Liver (tissue), 9 donors: ENCODE measurements around the gene FAM170B. TPM values are rescaled to one million over a fixed set of nuclear protein-coding genes. Genes with fewer than 3 reads are reported as not detected.

Source experiments
- DNase-seq: peaks from one replicate; pipeline ENCODE4 v3.0.0-alpha.2; 2017; ENCODE audit warnings: low spot score
- H3K27ac ChIP-seq, 2 donors: one replicate each; pipeline ENCODE4 v1.7.0; 2013; ENCODE audit warnings: inconsistent platforms in 2 of 2, low read length in 2 of 2, control low read depth in 1 of 2, low read depth in 1 of 2, mild to moderate bottlenecking in 1 of 2
- H3K27me3 ChIP-seq, 4 donors: one replicate each; pipeline versions ENCODE4 v1.6.1 to v1.7.0; 2013; ENCODE audit warnings: low read length in 3 of 4, inconsistent platforms in 1 of 4, mild to moderate bottlenecking in 1 of 4, moderate library complexity in 1 of 4; ENCODE audit not compliant: control insufficient read depth in 4 of 4, insufficient read depth in 4 of 4
- H3K36me3 ChIP-seq, 4 donors: one replicate each; pipeline versions ENCODE4 v1.6.1 to v1.7.0; 2013; ENCODE audit warnings: low read length in 3 of 4, mild to moderate bottlenecking in 3 of 4, low read depth in 1 of 4, moderate library complexity in 1 of 4; ENCODE audit not compliant: control insufficient read depth in 4 of 4, insufficient read depth in 3 of 4
- H3K4me1 ChIP-seq, 4 donors: one replicate each; pipeline versions ENCODE4 v1.6.1 to v1.7.0; 2013; ENCODE audit warnings: low read length in 3 of 4, mild to moderate bottlenecking in 3 of 4, moderate library complexity in 1 of 4; ENCODE audit not compliant: control insufficient read depth in 4 of 4, insufficient read depth in 4 of 4
- H3K4me3 ChIP-seq, 3 donors: one replicate each; pipeline versions ENCODE4 v1.6.1 to v1.7.0; 2013; ENCODE audit warnings: low read length in 3 of 3, control low read depth in 1 of 3, low read depth in 1 of 3, mild to moderate bottlenecking in 1 of 3
- H3K9ac ChIP-seq, 2 donors: one replicate each; pipeline ENCODE4 v1.7.0; 2013; ENCODE audit warnings: low read length in 2 of 2, mild to moderate bottlenecking in 2 of 2, moderate library complexity in 2 of 2, control low read depth in 1 of 2, low read depth in 1 of 2
- H3K9me3 ChIP-seq, 4 donors: one replicate each; pipeline versions ENCODE4 v1.6.1 to v1.7.0; 2013; ENCODE audit warnings: low read length in 3 of 4; ENCODE audit not compliant: control insufficient read depth in 4 of 4
- EGR1 ChIP-seq, 2 donors: IDR thresholded peaks; 2 replicates each; pipeline ENCODE4 v1.6.1; 2016 to 2018; ENCODE audit warnings: antibody characterized with exemption in 2 of 2, low read depth in 2 of 2
- FOXA2 ChIP-seq: IDR thresholded peaks from 2 replicates; pipeline ENCODE4 v1.6.1; 2016; ENCODE audit warnings: antibody characterized with exemption
- GABPA ChIP-seq, 2 donors: IDR thresholded peaks in 1 of 2; conservative IDR thresholded peaks in 1 of 2; 2 replicates each; pipeline ENCODE4 v1.6.1; 2016; ENCODE audit warnings: antibody characterized with exemption in 2 of 2, mild to moderate bottlenecking in 1 of 2, moderate library complexity in 1 of 2
- HNF4A ChIP-seq, 2 donors: conservative IDR thresholded peaks; 2 replicates each; pipeline ENCODE4 v1.6.1; 2016; ENCODE audit warnings: antibody characterized with exemption in 2 of 2, mild to moderate bottlenecking in 2 of 2
- HNF4G ChIP-seq: IDR thresholded peaks from 2 replicates; pipeline ENCODE4 v1.6.1; 2016; ENCODE audit warnings: antibody characterized with exemption
- JUND ChIP-seq, 2 donors: IDR thresholded peaks; 2 replicates each; pipeline ENCODE4 v1.6.1; 2016; ENCODE audit warnings: antibody characterized with exemption in 2 of 2
- NR2F2 ChIP-seq: IDR thresholded peaks from 2 replicates; pipeline ENCODE4 v1.6.1; 2016; ENCODE audit warnings: antibody characterized with exemption
- RAD21 ChIP-seq, 2 donors: IDR thresholded peaks; 2 replicates each; pipeline ENCODE4 v1.6.1; 2016; ENCODE audit warnings: antibody characterized with exemption in 2 of 2, mild to moderate bottlenecking in 2 of 2
- RXRA ChIP-seq, 2 donors: IDR thresholded peaks; 2 replicates each; pipeline ENCODE4 v1.6.1; 2017 to 2018; ENCODE audit warnings: antibody characterized with exemption in 2 of 2, mild to moderate bottlenecking in 1 of 2
- SP1 ChIP-seq: IDR thresholded peaks from 2 replicates; pipeline ENCODE4 v1.6.1; 2018; ENCODE audit warnings: antibody characterized with exemption, mild to moderate bottlenecking
- TAF1 ChIP-seq: conservative IDR thresholded peaks from 2 replicates; pipeline ENCODE4 v1.6.1; 2016; ENCODE audit warnings: antibody characterized with exemption, mild to moderate bottlenecking
- YY1 ChIP-seq: IDR thresholded peaks from 2 replicates; pipeline ENCODE4 v1.6.1; 2016; ENCODE audit warnings: antibody characterized with exemption, mild to moderate bottlenecking
- WGBS: extraction: QIAGEN DNeasy Blood & Tissue Kit; methylation state at CpG from one replicate; pipeline ENCODE4 v1.1.7; 2013; 5-methylcytosine and 5-hydroxymethylcytosine counted together
- polyA plus RNA-seq, 2 donors: library from polyadenylated mRNA; stranded (reverse) in 1 of 2; unstranded in 1 of 2; fragments of 200-250 nt in 1 of 2; fragments of >200 nt in 1 of 2; fragmentation: Nextera tagmentation in 1 of 2; extraction: Ambion mirVana in 1 of 2; gene quantifications; one replicate each; pipeline versions ENCODE4 v1.2.1 to v1.2.3, GENCODE V29; 2013 to 2015
- total RNA-seq, 2 donors: library from RNA; depleted of rRNA; stranded (reverse); fragments of >200 nt; gene quantifications; one replicate each; pipeline ENCODE4 v1.2.3, GENCODE V29; 2014
- TF ChIP-seq, protein P1 (sequence below): IDR thresholded peaks from 2 replicates; pipeline ENCODE4 v1.6.1; 2016; ENCODE audit warnings: antibody characterized with exemption, mild to moderate bottlenecking
- TF ChIP-seq, protein P2 (sequence below): IDR thresholded peaks from 2 replicates; pipeline ENCODE4 v1.6.1; 2016; ENCODE audit warnings: antibody characterized with exemption
- TF ChIP-seq, protein P3 (sequence below): IDR thresholded peaks from 2 replicates; pipeline ENCODE4 v1.6.1; 2016; ENCODE audit warnings: antibody characterized with exemption
- TF ChIP-seq, protein P4 (sequence below): fragments of 150-350 bp; IDR thresholded peaks from 2 replicates; pipeline ENCODE4 v1.5.1; 2017; ENCODE audit warnings: improper control_type of control experiment, low read depth, low read length; ENCODE audit not compliant: missing input control
- TF ChIP-seq, protein P5 (sequence below): IDR thresholded peaks from 2 replicates; pipeline ENCODE4 v1.6.1; 2016; ENCODE audit warnings: antibody characterized with exemption
- donor health status: healthy.
- donor health status: healthy.
- donor health status: healthy.
- donor health status: healthy.
- donor health status: healthy.

FAM170B gene
- total and polyA plus RNA-seq, 4 donors: not detected

DNA sequence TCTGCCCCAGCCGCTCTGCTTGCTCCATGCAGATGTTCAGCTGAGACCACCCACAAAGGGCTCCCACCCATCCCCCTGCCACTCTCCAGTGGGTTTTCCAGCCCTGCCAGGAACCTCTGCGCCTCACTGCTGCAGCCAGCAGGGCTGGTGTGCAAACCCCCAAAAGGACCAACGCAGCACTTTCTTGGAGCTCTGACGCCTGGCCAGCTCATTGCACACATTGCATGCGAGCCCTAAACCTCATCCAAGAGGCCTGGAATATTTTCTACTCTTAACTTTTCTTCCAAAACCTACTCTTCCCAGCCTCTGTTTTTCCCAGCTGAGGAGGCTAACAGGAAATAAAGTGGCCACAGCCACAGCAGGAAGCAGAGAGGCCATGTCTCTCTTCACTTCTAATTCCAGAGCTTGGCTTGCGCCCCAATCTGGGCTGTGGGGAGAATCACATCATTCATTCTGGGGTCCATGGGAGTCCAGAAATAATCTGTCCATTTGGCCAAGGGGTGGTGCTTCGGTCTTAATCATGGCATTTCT lies 4.6 kb upstream of the FAM170B start:
- WGBS: 89% methylated on average over 7 of the region's 7 CpGs
- Histone ChIP-seq H3K4me1 (no peaks in the 10 kb centered on the region), H3K27ac (no peak overlapping the region), H3K9me3 (no peaks in the 10 kb centered on the region), H3K36me3 (no peaks in the 10 kb centered on the region), H3K9ac (no peak overlapping the region), H3K4me3 (no peak overlapping the region), H3K27me3 (peaks cover 0 to 3% (median 0%) of the 10 kb centered on the region in 4 donors)
- no peak for DNase-seq
- no peak for TF ChIP-seq NR2F2
- no peak for TF ChIP-seq RAD21 (IDR thresholded peaks at IDR 0.05)
- no peak for TF ChIP-seq SP1

DNA sequence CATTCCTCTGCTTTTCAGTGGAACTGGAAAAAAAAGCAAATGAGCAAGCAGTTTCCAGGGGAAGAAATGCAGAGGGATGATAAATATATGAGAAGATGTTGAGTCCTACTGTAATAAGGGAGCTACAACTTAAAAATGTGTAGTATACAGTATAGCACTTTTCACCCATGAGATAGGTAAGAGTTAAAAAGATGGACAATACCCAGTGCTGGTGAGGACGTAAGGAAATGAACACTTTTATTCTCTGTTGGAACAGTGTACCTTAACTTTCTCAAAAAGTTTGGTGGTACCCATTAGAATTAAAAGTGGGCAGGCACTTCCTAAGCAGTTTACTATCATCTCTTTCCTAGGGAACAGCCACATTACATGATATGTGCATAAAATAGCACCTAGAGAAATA lies 2.7 kb upstream of the FAM170B start:
- WGBS: 68% methylated on average over 1 of the region's 1 CpG
- no peaks in the 10 kb centered on the region for H3K4me1 ChIP-seq
- H3K4me3 ChIP-seq: no peak overlapping the region
- no peak overlapping the region for H3K9ac ChIP-seq
- peaks cover 0 to 3% (median 0%) of the 10 kb centered on the region in 4 donors for H3K27me3 ChIP-seq
- TF ChIP-seq JUND (IDR thresholded peaks at IDR 0.05) (no peak), TAF1 (no peak), HNF4G (no peak), EGR1 (IDR thresholded peaks at IDR 0.05; ENCODE audit: low read depth in 2 of 2) (no peak), YY1 (no peak), NR2F2 (no peak), FOXA2 (no peak), RXRA (IDR thresholded peaks at IDR 0.05) (no peak), HNF4A (conservative IDR thresholded peaks at IDR 0.05) (no peak), SP1 (no peak), GABPA (IDR thresholded peaks at IDR 0.05 in 1 of 2, conservative IDR thresholded peaks at IDR 0.05 in 1 of 2) (no peak), RAD21 (IDR thresholded peaks at IDR 0.05) (no peak)
- TF ChIP-seq, protein P1, sequence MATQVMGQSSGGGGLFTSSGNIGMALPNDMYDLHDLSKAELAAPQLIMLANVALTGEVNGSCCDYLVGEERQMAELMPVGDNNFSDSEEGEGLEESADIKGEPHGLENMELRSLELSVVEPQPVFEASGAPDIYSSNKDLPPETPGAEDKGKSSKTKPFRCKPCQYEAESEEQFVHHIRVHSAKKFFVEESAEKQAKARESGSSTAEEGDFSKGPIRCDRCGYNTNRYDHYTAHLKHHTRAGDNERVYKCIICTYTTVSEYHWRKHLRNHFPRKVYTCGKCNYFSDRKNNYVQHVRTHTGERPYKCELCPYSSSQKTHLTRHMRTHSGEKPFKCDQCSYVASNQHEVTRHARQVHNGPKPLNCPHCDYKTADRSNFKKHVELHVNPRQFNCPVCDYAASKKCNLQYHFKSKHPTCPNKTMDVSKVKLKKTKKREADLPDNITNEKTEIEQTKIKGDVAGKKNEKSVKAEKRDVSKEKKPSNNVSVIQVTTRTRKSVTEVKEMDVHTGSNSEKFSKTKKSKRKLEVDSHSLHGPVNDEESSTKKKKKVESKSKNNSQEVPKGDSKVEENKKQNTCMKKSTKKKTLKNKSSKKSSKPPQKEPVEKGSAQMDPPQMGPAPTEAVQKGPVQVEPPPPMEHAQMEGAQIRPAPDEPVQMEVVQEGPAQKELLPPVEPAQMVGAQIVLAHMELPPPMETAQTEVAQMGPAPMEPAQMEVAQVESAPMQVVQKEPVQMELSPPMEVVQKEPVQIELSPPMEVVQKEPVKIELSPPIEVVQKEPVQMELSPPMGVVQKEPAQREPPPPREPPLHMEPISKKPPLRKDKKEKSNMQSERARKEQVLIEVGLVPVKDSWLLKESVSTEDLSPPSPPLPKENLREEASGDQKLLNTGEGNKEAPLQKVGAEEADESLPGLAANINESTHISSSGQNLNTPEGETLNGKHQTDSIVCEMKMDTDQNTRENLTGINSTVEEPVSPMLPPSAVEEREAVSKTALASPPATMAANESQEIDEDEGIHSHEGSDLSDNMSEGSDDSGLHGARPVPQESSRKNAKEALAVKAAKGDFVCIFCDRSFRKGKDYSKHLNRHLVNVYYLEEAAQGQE: no peak
- TF ChIP-seq, protein P2, sequence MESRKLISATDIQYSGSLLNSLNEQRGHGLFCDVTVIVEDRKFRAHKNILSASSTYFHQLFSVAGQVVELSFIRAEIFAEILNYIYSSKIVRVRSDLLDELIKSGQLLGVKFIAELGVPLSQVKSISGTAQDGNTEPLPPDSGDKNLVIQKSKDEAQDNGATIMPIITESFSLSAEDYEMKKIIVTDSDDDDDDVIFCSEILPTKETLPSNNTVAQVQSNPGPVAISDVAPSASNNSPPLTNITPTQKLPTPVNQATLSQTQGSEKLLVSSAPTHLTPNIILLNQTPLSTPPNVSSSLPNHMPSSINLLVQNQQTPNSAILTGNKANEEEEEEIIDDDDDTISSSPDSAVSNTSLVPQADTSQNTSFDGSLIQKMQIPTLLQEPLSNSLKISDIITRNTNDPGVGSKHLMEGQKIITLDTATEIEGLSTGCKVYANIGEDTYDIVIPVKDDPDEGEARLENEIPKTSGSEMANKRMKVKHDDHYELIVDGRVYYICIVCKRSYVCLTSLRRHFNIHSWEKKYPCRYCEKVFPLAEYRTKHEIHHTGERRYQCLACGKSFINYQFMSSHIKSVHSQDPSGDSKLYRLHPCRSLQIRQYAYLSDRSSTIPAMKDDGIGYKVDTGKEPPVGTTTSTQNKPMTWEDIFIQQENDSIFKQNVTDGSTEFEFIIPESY: no peak
- TF ChIP-seq, protein P3, sequence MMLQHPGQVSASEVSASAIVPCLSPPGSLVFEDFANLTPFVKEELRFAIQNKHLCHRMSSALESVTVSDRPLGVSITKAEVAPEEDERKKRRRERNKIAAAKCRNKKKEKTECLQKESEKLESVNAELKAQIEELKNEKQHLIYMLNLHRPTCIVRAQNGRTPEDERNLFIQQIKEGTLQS: no peak
- TF ChIP-seq, protein P4, sequence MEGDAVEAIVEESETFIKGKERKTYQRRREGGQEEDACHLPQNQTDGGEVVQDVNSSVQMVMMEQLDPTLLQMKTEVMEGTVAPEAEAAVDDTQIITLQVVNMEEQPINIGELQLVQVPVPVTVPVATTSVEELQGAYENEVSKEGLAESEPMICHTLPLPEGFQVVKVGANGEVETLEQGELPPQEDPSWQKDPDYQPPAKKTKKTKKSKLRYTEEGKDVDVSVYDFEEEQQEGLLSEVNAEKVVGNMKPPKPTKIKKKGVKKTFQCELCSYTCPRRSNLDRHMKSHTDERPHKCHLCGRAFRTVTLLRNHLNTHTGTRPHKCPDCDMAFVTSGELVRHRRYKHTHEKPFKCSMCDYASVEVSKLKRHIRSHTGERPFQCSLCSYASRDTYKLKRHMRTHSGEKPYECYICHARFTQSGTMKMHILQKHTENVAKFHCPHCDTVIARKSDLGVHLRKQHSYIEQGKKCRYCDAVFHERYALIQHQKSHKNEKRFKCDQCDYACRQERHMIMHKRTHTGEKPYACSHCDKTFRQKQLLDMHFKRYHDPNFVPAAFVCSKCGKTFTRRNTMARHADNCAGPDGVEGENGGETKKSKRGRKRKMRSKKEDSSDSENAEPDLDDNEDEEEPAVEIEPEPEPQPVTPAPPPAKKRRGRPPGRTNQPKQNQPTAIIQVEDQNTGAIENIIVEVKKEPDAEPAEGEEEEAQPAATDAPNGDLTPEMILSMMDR: no peak
- TF ChIP-seq, protein P5, sequence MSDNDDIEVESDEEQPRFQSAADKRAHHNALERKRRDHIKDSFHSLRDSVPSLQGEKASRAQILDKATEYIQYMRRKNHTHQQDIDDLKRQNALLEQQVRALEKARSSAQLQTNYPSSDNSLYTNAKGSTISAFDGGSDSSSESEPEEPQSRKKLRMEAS: no peak
- no peaks in the 10 kb centered on the region for H3K36me3 ChIP-seq
- no peak for DNase-seq
- no peak overlapping the region for H3K27ac ChIP-seq
- no peaks in the 10 kb centered on the region for H3K9me3 ChIP-seq
